Activated CD8-positive, alpha-beta memory T cell treated with anti-CD3 and anti-CD28 coated beads, Interleukin-2, amount 10 ng/mL, durations not matched to agents 7 days and 5 days (primary cell): ENCODE measurements around the gene SPI1. TPM values are rescaled to one million over a fixed set of nuclear protein-coding genes. Genes with fewer than 3 reads are reported as not detected.

Source experiments
- ATAC-seq: fragments of 150-1000 bp; cut with Tn5 transposase; one replicate; pipeline ENCODE4 v1.10.0; 2021; ENCODE audit warnings: moderate library complexity
- CTCF ChIA-PET: fragments of 350-600 bp; sonication (Branson Sonifier 250); formaldehyde crosslinking; loops from one replicate; lab custom pipeline; 2021; ENCODE audit warnings: antibody characterized with exemption; lab: Charles Lee
- DNase-seq: peaks from one replicate; pipeline ENCODE4 v3.0.0-alpha.2; 2020
- H3K27ac Mint-ChIP-seq: one replicate; pipeline ENCODE4 v1.8.0; 2021; ENCODE audit warnings: mild to moderate bottlenecking, mixed read lengths
- H3K27me3 Mint-ChIP-seq: one replicate; pipeline ENCODE4 v1.8.0; 2021; ENCODE audit warnings: mixed read lengths
- H3K36me3 Mint-ChIP-seq: one replicate; pipeline ENCODE4 v1.8.0; 2021; ENCODE audit warnings: mild to moderate bottlenecking, mixed read lengths
- H3K4me1 Mint-ChIP-seq: one replicate; pipeline ENCODE4 v1.8.0; 2021; ENCODE audit warnings: mixed read lengths
- H3K4me3 Mint-ChIP-seq: one replicate; pipeline ENCODE4 v1.8.0; 2021; ENCODE audit warnings: mild to moderate bottlenecking, moderate library complexity, mixed read lengths
- H3K9me3 Mint-ChIP-seq: one replicate; pipeline ENCODE4 v1.8.0; 2022; ENCODE audit warnings: low read depth, mixed read lengths
- total RNA-seq, 2 experiments: library from RNA; stranded (reverse); gene quantifications; one replicate each; pipeline ENCODE4 v1.2.3, GENCODE V29; 2021

The SPI1 gene
- total RNA-seq, 2 experiments from 2014 or later: not detected

DNA sequence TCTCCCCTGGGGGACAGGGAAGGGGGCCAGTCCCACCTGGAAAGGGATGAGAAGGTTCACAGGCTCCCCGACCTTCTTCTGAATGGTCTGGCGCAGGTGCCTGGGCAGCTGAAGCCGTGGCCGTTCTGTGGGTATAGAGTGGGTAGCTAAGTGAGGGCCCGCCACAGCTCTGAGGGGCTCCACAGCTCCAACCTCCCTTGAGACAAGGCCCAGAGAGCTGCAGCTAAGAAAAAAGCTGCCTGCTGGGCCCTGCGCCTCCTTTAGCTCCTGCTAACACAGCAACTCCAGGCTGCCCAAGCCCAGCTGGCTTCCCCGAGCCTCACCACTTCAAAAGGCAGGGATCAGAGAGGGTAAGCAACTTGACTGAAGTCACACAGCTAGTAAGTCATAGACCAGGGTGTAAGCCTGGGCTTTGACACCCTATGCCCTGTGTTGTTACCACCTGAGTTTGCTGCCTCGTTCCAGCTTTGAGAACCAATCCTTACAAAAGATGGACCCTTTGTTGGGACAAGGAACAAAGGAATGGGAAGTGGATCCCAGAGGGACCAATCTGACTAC, 44.4 kb downstream of the SPI1 start:
- CTCF ChIA-PET: interaction anchor here (0.8 kb wide), 1 partner anchor 78 kb away, joined by 5 read pairs; no protein-coding TSS in a partner anchor
- no peak for DNase-seq
- Mint-ChIP-seq H3K4me1 (no peaks in the 10 kb centered on the region), H3K4me3 (no peak overlapping the region), H3K9me3 (no peaks in the 10 kb centered on the region), H3K27me3 (no peaks in the 10 kb centered on the region), H3K27ac (no peak overlapping the region), H3K36me3 (no peaks in the 10 kb centered on the region)
- ATAC-seq: no peak

DNA sequence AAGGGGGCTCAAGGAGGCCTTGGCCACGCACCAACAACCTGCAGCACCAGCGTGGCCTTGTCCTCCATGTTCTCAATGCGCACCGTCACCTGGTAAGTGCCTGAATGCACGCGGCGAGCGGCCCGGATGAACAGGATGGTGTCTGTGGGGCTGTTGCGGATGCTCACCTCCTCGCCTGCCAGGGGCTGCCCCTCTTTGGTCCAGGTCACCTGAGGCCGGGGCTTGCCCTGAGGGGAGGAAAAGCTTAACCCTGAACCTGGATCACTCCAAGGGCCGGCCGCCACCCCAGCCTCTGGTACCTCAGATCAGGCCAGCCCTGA, 44.9 kb downstream of the SPI1 start:
- Mint-ChIP-seq H3K4me3 (no peak overlapping the region), H3K36me3 (no peaks in the 10 kb centered on the region), H3K4me1 (no peaks in the 10 kb centered on the region), H3K27ac (no peak overlapping the region), H3K27me3 (no peaks in the 10 kb centered on the region), H3K9me3 (no peaks in the 10 kb centered on the region)
- CTCF ChIA-PET: no interaction called here
- ATAC-seq (no peak), DNase-seq (no peak)

DNA sequence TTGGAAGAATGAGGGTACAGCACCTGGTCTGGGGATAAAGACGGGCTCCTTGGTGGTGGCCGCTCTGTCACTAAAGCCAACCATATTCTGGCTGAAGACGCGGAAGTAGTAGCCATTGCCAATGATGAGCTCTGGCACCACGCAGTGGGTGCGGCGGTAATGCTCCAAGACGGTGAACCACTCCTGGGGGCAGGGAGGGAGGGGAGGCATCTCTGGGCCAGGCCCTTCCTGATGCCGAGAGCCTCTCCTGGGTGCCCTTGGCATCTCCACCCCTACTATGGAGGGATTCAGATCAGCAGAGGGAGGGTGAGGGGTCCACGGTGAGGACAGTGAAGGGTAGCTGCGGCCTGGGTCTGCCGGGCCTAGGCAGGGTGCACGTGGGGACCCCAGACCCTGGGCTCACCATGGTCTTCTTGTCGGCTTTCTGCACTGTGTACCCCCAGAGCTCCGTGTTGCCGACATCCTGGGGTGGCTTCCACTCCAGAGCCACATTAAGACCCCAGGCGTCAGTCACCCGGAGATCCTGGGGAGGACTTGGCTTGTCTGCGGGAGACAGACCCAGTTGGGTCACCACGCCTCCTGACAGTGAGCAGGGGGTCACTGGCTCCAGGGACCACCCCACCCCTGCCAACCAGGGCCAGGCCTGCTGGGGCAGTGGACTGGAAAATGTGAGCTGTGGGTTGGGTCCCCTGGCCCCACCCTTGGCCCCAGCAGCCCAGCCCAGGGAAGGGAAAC, 45.4 kb downstream of the SPI1 start:
- Mint-ChIP-seq H3K36me3 (no peaks in the 10 kb centered on the region), H3K27ac (no peak overlapping the region), H3K4me1 (no peaks in the 10 kb centered on the region), H3K9me3 (no peaks in the 10 kb centered on the region), H3K4me3 (no peak overlapping the region), H3K27me3 (no peaks in the 10 kb centered on the region)
- ATAC-seq (no peak), DNase-seq (no peak)
- CTCF ChIA-PET: no interaction called here

DNA sequence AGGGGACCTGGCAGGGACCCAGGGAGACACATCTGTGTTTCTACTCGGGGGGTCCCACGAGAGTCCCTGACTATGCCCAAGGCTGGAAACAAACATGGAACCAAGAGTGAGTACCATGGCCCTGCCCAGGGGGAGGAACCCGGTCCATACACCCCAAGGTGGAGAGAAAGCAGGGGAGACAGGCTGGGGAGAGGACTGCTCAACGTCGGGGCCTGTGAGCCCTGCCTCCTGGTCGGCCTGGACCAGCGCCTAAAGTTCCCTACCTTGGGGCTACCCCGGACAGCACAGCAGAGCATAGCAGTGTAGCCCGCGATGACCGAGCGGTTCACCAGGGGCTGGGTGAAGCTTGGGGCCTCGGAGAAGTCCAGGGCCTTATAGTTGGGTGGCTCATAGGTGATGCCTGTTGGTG, 46.0 kb downstream of the SPI1 start:
- H3K4me1 Mint-ChIP-seq: no peaks in the 10 kb centered on the region
- H3K9me3 Mint-ChIP-seq: no peaks in the 10 kb centered on the region
- CTCF ChIA-PET: no interaction called here
- no peaks in the 10 kb centered on the region for H3K27me3 Mint-ChIP-seq
- ATAC-seq (no peak), DNase-seq (no peak)
- no peaks in the 10 kb centered on the region for H3K36me3 Mint-ChIP-seq
- no peak overlapping the region for H3K4me3 Mint-ChIP-seq
- no peak overlapping the region for H3K27ac Mint-ChIP-seq

DNA sequence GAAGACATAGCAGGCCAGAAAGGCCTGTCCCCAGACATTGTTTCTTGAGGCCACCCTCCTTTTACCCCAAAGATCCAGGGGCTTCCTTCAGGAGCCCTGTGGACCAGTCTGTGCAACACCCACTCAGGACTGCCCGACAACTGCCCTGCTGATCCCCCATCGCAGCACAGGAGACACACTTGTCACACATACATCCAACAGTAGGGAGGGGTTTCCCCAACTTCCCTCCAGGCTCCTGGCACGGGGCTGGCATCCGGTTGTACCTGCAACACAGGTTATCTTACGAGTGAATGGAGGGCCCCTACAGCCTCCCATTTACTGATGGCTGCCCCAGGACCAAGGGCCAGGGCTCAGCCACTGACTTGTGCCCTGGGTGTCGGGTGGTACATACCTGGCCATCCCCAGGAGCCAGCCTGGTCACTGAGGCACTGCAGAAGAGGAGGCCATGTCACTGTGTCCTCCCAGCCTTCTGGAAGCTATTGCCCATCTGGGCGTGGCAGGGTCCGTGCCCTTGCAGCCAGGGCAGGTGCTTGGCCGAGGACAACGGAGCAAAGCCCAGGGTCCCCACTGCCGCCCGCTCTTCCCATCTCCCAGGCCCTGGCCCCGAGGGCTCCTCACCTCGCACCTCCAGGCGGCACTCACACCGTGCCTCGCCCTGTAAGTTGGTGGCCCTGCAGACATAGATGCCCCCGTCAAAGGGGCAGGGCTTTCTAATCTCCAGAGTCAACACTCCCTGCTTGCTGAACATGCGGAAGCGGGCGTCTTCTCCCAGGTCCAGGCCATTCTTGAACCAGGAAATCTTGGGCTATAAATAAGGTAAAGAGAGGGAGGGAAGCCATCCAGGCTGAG, 46.7 kb downstream of the SPI1 start:
- Mint-ChIP-seq H3K9me3 (no peaks in the 10 kb centered on the region), H3K4me3 (no peak overlapping the region), H3K27ac (no peak overlapping the region)

DNA sequence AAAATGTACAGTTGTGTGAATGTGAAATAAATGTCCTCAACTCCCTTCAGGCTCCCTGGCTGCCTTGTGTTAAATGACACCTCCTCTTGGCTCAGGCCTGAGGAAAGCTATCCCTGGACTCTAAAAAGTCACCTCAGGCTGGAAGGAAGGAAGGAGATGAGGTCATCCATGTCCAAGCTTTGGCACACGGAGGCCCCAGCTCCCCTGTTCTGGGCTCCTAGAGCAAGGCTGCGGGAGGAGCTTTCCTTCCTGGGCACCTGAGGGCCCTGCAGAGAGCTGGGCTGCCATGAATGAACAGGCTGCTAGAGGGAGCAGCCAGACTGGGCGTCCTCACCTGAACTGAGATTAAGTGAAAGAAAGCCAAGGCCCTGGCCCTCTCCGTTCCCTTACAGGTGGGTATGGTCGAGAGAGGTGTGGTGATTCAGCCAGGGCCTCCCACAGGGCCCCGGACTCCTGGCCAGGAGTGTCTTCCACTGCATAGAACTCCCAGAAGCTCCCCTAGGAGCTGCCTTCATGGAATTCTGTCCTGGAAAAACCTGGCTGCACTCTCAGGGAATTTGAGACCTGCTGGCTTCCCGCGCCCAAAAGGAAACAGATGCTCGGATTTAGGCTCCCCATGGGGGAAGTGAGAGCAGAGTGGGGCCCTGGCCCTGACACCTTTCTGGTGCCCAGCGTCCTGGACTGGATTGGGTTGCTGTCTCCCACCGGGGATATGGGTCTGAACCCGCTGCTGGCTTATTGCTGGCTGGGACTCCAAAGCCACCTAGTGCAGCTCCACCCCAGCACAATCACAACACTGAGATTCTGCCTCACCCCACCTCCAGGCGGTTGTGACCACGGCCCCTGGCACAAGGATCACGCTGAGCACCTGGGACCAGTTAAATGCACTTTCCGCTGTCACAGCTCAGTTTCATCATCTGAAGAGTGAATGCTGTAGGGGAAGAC, 48.1 kb downstream of the SPI1 start:
- ATAC-seq: no peak
- Mint-ChIP-seq H3K9me3 (no peaks in the 10 kb centered on the region), H3K4me1 (no peaks in the 10 kb centered on the region), H3K27ac (peak overlapping the region; percentile 29), H3K4me3 (no peak overlapping the region), H3K36me3 (peaks cover 5% of the 10 kb centered on the region), H3K27me3 (no peaks in the 10 kb centered on the region)
- no peak for DNase-seq
- CTCF ChIA-PET: interaction anchor here (1.2 kb wide), 1 partner anchor 82 kb away, joined by 5 read pairs; no protein-coding TSS in a partner anchor

More for the DNA sequence above, 46.7 kb downstream of the SPI1 start:
- no peak for DNase-seq
- Mint-ChIP-seq H3K36me3 (peaks cover 2% of the 10 kb centered on the region), H3K4me1 (no peaks in the 10 kb centered on the region), H3K27me3 (no peaks in the 10 kb centered on the region)
- CTCF ChIA-PET: no interaction called here
- no peak for ATAC-seq

DNA sequence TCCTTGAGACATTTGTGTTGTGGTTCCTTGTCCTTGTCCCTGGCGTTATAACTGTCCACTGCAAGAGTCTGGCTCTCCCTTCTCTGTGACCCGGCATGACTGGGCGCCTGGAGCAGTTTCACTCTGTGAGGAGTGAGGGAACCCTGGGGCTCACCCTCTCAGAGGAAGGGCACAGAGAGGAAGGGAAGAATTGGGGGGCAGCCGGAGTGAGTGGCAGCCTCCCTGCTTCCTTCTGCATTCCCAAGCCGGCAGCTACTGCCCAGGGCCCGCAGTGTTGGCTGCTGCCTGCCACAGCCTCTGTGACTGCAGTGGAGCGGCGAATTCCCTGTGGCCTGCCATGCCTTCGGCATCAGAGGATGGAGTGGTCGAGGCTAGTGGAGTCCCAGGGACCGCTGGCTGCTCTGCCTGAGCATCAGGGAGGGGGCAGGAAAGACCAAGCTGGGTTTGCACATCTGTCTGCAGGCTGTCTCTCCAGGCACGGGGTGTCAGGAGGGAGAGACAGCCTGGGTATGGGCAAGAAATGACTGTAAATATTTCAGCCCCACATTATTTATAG, 48.8 kb downstream of the SPI1 start:
- no peaks in the 10 kb centered on the region for H3K27me3 Mint-ChIP-seq
- no peak overlapping the region for H3K4me3 Mint-ChIP-seq
- no peaks in the 10 kb centered on the region for H3K4me1 Mint-ChIP-seq
- no peaks in the 10 kb centered on the region for H3K9me3 Mint-ChIP-seq
- no peak for ATAC-seq
- no peak overlapping the region for H3K27ac Mint-ChIP-seq
- CTCF ChIA-PET: interaction anchor here (1.2 kb wide), 1 partner anchor 83 kb away, joined by 5 read pairs; no protein-coding TSS in a partner anchor
- H3K36me3 Mint-ChIP-seq: peaks cover 10% of the 10 kb centered on the region
- no peak for DNase-seq

DNA sequence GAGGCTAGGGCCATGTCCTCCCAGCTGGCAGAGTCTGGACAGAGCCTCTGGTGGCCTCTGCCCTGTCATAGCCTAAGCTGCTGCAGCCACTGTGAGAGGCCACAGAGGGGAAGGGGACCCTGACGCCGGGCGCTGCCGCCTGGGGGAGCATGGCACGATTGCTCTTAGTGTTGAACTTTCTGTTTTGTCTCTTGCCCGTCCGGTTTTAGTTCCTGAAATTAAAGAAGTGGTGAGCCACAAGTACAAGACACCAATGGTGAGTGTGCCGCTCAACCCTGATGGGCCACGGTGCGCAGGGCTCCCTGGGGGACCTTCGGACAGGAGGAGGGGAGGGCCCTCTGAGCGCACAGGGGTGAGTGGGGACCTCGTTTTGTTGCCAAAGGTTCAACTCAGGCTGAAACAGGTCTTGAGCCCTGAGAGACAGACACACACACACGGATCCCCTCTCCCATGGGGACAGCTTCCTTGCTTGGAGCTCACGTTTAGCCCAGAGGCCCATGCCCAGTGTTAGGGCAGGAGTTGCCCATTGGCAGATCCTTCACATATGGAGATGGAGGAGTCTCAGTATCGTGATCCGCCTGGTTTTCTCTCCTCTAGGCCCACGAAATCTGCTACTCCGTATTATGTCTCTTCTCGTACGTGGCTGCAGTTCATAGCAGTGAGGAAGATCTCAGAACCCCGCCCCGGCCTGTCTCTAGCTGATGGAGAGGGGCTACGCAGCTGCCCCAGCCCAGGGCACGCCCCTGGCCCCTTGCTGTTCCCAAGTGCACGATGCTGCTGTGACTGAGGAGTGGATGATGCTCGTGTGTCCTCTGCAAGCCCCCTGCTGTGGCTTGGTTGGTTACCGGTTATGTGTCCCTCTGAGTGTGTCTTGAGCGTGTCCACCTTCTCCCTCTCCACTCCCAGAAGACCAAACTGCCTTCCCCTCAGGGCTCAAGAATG, 49.6 kb downstream of the SPI1 start:
- no peak overlapping the region for H3K4me3 Mint-ChIP-seq
- no peak overlapping the region for H3K27ac Mint-ChIP-seq
- no peaks in the 10 kb centered on the region for H3K9me3 Mint-ChIP-seq
- H3K36me3 Mint-ChIP-seq: peaks cover 10% of the 10 kb centered on the region
- DNase-seq (no peak), ATAC-seq (no peak)
- no peaks in the 10 kb centered on the region for H3K27me3 Mint-ChIP-seq
- CTCF ChIA-PET: no interaction called here
- H3K4me1 Mint-ChIP-seq: no peaks in the 10 kb centered on the region

DNA sequence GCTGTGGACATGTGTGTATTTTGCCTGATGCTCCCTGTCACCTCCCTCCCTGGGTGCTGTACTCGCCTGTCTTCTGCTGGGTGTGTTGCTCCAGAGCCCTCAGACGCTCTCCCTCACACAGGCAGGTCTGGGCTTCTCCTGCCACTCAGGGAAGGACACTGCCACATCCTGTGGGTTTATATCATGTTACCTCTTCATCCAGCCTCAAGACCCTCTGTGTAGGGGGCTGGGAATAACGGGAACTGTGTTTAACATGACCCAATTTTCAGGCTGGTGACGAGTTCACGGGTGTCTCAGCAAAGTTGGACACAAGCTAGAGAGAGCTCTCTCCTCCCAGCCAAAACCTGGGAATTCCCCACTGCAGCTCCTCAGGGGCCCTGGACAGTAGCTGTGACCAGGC, 50.4 kb downstream of the SPI1 start:
- Mint-ChIP-seq H3K9me3 (no peaks in the 10 kb centered on the region), H3K27ac (no peak overlapping the region)
- CTCF ChIA-PET: no interaction called here

DNA sequence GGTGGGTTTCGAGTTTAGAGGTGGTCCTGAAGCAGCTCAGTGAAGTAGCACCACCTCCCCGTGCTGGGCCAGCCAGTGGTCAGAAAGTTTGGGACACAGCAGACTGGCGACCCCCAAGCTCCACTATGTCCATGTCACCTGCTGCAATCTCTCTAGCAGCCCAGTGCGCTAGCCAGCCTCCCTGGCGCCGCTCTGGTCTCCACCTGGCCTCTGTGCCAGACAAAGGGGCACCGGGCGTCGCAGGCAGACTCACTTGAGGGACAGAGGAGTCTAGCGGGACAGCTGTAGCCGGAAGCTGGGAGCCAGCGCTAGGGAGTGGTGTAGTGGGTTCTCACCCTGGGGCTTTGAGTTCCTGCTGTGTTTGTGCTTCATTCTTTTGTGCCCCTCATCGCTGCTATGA, 51.3 kb downstream of the SPI1 start:
- Mint-ChIP-seq H3K27me3 (no peaks in the 10 kb centered on the region), H3K9me3 (no peaks in the 10 kb centered on the region), H3K4me3 (no peak overlapping the region), H3K36me3 (peaks cover 10% of the 10 kb centered on the region), H3K4me1 (no peaks in the 10 kb centered on the region), H3K27ac (no peak overlapping the region)
- DNase-seq (no peak), ATAC-seq (no peak)
- CTCF ChIA-PET: interaction anchor here (1.1 to 1.4 kb wide), 2 partner anchors 18 to 47 kb away, joined by 3 to 6 read pairs; no protein-coding TSS in a partner anchor

More for the DNA sequence above, 50.4 kb downstream of the SPI1 start:
- DNase-seq: no peak
- no peak for ATAC-seq
- H3K4me1 Mint-ChIP-seq: no peaks in the 10 kb centered on the region
- no peaks in the 10 kb centered on the region for H3K27me3 Mint-ChIP-seq
- no peak overlapping the region for H3K4me3 Mint-ChIP-seq
- H3K36me3 Mint-ChIP-seq: peaks cover 10% of the 10 kb centered on the region

DNA sequence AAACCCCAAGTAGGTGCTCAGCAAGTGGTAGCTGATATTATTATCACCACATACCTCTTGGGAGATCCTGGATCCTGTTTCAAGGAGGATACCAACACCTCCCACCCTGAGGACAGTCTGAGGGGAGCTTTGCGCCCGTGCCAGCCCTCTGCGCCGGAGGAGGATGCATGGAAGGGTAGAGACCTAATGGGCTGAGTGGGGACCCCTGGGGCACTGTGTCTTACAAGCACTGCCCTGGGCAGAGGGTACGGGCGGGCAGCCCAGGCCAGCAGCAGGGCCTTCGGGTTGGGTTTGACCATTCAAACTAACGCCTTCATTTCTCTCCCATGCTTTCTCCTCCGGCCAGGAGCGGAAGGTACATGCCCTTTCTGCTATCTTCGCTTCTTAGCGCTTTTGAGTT, 52.1 kb downstream of the SPI1 start:
- H3K27ac Mint-ChIP-seq: no peak overlapping the region
- ATAC-seq (no peak), DNase-seq (no peak)
- no peaks in the 10 kb centered on the region for H3K27me3 Mint-ChIP-seq
- no peak overlapping the region for H3K4me3 Mint-ChIP-seq
- peaks cover 13% of the 10 kb centered on the region for H3K36me3 Mint-ChIP-seq
- no peaks in the 10 kb centered on the region for H3K9me3 Mint-ChIP-seq
- CTCF ChIA-PET: interaction anchor here (1.1 to 1.4 kb wide), 3 partner anchors 17 to 86 kb away, joined by 3 to 6 read pairs (median 3); no protein-coding TSS in a partner anchor
- H3K4me1 Mint-ChIP-seq: no peaks in the 10 kb centered on the region
